Cerebellar cortex (tissue), 1 donor: ENCODE results near the gene RUNX2.
"Not testable (repeated sequence)": the region's sequence is repeated elsewhere in the genome, so short reads cannot be mapped to it uniquely, and the experiment has no call there.

Experiments used
- DNase-seq: peaks from one replicate; pipeline ENCODE4 v3.0.0-alpha.2; 2015; ENCODE audit warnings: low spot score

RUNX2 gene

GRCh38 chr6:45457141-45457540, 129.0 kb downstream of the RUNX2 start:
- DNase-seq, result no peak

DNA sequence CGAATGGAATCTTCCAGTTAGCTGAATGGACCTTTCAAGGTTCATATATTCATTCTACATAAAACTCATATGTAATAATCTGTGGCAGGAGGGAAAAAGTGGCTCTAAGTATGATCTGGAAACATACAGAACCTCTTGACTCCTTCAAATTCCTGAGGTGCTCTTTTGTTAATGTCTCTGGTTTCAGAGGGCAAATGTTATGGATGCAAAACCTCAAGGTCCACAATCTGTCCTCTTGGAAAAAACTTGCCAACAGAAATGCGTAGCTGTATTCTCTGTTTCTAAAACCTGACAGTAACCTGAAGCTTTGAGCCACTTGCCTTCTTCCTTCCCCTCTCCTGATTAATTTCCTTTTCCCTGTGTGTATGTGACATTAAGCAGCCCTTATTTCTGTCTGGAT, 130.5 kb downstream of the RUNX2 start:
- no peak for DNase-seq

- no peak for DNase-seq
Observed at GRCh38 chr6:45460166-45460565, 132.0 kb downstream of the RUNX2 start.

DNA sequence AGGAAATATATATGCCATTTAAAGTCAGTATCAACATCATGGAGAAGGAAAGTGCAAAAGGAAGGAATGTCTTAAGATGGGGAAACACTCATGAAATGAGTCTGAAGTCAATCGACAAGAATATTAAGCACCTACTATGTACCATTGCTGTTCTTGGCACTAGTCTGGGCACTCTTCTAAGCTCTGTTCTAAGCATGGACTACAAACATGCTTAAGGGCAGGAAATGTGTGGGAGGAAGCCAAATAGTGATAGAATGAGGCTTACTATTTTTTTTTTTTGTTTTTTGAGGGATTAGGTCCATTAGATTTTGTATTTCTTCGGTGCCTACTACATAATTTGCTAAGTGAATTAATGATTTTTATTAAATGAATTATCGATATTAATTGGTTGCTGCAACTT, 133.4 kb downstream of the RUNX2 start:
- DNase-seq, result no peak

- DNase-seq, result no peak
Observed at GRCh38 chr6:45462190-45463134, 134.3 kb downstream of the RUNX2 start.

GRCh38 chr6:45464685-45465084, 136.6 kb downstream of the RUNX2 start:
- DNase-seq, result no peak

DNA sequence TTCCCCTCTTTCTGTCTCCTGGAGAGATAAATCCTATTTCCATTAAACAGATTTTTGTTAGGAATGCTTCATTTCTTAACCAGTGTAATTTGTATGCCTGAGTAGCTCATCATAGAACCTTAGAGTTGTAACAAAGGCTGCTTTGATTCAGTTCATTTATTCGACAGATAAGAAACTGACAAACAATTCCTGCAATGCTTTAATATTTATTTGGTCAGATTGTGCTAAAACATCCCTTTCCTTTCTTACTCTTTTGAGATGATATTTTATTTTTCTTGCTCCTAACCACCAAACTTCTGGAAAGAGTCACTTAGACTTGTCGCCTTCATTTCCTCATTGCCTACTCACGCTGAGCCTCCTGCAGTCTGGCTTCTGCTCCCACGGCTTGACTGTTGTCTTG, 138.6 kb downstream of the RUNX2 start:
- DNase-seq, result no peak

GRCh38 chr6:45467417-45467816, 139.3 kb downstream of the RUNX2 start:
- DNase-seq, result not testable (repeated sequence)

DNA sequence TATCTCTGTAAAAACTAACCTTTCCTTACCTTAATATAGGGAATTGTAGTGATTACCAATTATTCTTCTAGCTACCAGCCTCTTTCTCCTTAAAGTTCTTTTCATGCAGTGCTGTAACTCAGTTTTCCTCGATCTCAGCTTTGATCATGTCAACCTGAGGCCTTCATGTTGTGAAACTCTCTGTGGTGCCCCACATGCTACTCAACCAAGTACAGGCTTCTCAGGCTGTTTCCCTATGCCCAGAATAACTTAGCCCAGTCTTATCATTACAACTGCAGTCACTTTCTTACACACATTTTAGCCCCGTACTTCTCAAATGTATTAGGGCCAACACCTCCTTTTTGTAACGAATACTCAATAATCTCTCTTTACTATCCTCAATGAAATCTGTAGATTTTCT, 139.7 kb downstream of the RUNX2 start:
- DNase-seq, result no peak

- DNase-seq, result no peak
Observed at GRCh38 chr6:45469663-45470062, 141.5 kb downstream of the RUNX2 start.

GRCh38 chr6:45470131-45470738, 142.1 kb downstream of the RUNX2 start:
- DNase-seq, result no peak

GRCh38 chr6:45472382-45472781, 144.3 kb downstream of the RUNX2 start:
- no peak for DNase-seq

DNA sequence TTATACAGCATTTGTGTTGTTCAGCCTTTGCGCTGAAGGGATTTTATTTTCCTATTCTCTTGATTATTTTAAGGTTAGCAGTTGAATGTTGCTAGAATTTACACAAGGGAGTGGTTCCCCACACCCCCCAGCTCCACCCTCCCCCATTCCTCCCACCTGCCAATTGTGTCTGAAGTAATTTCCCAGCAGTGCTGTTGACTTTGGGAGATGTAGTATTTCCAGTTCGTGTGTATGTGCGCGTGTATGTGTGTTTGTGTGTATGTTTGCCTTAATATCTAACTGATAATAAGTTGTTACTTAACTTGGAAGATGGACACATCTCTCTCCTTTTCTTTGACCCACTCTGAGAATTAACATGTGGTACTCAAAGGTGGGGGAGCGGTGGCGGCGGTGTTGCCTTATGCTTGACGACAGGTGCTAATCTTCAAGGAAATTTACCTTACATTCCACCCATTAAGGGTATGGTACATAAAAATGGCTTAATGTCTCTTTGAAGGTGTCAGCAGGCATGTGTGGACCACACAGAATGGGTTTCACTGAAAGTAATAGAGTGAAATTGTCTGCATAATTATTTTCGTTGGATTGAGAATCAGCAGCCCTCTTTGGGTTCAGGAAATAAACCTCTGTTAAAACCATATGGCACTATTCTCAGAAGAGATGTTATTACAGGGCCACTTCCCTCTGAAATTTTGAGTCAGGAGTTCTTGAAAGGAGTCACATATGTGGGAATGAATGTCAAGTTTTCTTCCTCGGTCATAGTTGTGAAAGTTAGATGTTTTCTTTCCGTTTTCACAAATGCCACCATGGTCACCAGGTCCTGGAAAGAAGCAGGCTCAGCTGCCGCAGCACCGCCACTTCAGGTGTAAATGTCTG, 145.2 kb downstream of the RUNX2 start:
- no peak for DNase-seq

DNA sequence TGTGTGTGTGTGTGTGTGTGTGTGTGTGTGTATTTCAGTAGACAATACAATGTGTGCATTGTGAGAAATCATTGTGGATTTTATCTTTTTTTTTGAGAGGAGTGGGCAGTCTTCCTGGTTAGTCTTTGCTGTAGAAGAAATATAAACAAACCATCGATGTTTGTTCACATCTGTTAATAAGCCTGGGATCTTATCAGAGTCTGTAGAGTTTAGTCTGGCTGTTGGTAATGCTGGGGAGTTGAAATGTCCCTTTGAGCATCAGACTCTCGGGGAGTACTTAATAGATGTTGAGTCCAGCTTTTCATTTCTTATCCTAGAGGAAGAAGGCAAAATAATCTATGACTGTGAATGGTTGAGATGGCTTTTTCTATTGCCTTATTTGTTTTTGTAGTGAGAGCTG, 146.2 kb downstream of the RUNX2 start:
- DNase-seq, result no peak

DNA sequence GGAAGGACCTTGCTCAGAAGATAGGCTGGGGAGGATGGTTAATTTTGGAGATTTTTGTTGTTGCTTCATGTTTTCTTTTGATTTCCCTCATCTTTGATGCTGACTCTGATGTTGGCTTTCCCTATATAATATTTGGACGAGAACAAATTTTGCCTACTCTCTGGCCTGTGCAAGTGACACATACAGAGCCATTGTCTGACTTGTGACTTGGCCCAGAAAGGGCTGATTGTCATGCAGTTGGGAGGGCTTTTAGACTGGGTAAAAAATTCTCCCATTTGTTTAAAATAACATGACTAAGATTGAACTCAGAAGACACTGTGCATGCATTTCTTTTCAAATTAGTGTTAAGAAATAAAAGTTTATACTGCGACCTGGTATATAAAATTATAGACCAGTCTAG, 148.2 kb downstream of the RUNX2 start:
- no peak for DNase-seq

GRCh38 chr6:45477278-45477677, 149.1 kb downstream of the RUNX2 start:
- no peak for DNase-seq

GRCh38 chr6:45477790-45478189, 149.7 kb downstream of the RUNX2 start:
- no peak for DNase-seq

DNA sequence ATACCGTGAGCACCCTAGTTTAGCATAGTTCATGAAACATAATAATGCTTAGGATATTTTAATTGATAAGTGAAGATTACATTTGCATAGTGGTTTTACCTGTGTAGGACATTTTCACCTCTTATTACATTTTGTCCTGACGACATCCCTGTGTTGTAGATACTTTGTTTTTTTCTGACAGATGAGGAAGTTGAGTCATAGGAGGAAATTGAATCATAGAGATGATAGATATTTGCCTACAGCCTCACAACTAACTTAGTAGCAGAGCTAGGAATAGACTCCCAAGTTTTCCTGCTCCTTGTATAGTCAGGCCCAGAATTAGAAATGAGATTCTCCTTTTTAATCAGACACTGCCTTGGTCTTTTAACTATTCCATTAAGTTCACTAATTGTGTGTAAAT, 150.1 kb downstream of the RUNX2 start:
- no peak for DNase-seq

GRCh38 chr6:45479834-45480751, 152.0 kb downstream of the RUNX2 start:
- DNase-seq, result no peak

- no peak for DNase-seq
Observed at GRCh38 chr6:45480752-45481415, 152.8 kb downstream of the RUNX2 start.

- DNase-seq, result no peak
Observed at GRCh38 chr6:45483021-45483420, 154.9 kb downstream of the RUNX2 start.
